HG03139 (cell line): Measurements from ENCODE around the gene PSMA5.
A peak's percentile ranks its signal among the peaks of the same experiment; 100 is the strongest.
"Not testable (repeated sequence)": the region's sequence is repeated elsewhere in the genome, so short reads cannot be mapped to it uniquely, and the experiment has no call there.

ENCODE experiments used
- ATAC-seq: cut with Tn5 transposase; IDR thresholded peaks from one replicate; pipeline ENCODE4 v1.9.1; 2021; ENCODE audit not compliant: unreplicated experiment

Gene PSMA5

DNA sequence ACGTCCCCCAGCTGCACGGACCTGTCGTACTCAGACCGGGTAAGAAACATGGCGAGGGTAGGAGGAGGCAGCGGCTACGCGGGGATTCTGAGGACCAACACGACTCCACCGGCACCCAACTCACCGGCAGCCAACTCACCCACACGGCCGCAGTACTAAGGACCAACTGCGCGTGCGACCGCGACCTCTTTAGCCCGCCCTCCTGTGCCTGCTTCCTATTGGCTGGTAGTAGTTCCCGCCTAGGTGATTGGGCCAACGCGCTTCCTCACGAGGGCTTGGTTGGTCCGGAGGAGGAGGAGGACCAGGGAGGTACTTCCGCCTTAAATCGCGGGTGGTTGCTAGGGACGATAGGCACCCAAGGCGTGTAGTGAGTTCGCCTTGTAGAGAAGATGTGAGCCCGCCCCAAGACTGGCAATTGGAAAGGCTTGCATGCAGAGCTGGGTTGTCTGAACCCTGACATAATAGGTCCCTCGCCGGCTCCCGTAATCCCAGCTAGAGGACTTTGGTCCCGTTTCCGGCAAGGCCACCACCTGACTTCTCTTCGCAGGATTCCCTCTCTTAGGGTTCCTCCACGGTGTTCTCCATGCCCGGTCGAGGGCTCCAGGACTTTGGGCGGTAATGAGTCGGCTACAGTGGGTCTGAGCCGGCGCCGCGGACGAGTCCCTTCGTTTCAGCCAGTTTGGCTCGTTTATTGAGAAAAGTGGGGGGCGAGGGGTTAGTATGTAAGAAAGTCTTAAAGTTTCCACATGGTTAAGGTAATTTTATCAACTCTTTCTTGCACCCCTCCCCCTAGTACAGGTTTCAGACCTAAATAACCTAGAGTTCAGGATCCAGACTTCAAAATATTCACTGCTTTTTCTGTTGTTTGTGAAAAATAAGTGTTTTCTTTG, at the start of gene PSMA5:
PSMA5 (minus strand) TSS at position 168 of the 890 bp plus-strand sequence; CDS start at position 50, 118 bp downstream.
- peak; percentile 95 for ATAC-seq

DNA sequence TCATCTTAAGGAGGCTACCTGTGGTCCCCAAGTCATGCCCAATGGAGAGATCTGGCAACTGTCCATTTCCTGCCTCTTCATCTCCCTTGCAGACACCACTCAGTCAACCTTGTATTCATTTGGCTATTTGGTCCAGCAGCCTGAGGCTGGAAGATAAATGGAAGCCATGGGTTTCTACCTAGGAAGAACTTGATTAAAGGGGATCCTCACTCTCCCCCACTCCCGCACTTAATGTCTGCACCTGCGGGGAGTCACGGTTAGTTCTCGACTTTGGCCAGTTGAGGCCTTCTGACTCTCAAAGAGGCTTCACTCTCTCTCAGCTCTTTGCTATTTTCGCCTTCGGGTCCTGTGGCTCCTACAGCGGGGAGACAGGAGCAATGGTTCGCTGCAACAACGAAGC, 49.0 kb upstream of the PSMA5 start:
- no peak for ATAC-seq

DNA sequence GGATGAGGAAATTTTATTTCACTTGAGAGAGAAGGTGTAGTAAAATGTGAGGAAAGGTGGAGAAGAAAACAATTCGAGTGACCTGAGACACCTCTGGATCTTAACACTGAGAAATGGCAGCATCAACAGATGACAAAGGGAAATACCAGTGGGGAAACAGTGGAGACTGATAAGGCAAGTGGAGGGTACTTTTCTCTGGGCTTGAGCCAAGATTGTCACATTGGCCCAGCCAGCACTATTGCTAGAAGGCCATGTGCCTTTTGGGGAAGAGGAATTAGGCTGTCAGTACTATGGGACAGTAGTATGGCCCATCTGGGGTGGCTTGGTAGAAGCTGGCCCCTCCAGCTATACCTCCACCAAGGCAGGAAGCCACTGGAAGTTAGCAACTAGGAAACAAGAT, 48.4 kb upstream of the PSMA5 start:
- no peak for ATAC-seq

DNA sequence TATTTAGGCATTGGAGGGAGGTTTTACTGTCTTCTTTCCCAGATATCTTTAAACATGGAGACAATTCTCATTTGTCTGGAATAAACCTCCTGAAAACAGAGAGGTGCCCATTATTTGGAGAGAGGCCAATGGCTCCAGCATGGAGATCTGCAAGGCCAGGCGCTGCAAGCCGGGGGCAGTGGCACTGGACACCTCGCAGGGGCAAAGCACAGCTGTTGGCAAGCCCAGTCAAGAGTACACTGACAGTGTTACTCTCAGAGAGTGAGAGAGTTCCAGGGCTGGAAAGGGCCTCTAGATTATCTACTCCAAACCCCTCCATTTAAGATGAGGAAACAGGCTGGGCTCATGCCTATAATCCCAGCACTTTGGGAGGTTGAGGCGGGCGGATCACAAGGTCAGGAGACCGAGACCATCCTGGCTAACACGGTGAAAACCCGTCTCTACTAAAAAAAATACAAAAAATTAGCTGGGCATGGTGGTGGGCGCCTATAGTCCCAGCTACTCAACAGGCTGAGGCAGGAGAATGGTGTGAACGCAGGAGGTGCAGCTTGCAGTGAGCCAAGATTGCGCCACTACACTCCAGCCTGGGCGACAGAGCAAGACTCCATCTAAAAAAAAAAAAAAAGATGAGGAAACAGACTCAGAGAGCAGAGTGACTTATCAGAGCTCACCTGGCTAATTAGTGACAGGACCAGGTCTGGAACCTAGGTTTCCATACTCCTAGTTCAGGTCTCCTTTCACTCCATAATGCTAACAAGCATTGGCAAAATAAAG, 47.2 kb upstream of the PSMA5 start:
- ATAC-seq: not testable (repeated sequence)

DNA sequence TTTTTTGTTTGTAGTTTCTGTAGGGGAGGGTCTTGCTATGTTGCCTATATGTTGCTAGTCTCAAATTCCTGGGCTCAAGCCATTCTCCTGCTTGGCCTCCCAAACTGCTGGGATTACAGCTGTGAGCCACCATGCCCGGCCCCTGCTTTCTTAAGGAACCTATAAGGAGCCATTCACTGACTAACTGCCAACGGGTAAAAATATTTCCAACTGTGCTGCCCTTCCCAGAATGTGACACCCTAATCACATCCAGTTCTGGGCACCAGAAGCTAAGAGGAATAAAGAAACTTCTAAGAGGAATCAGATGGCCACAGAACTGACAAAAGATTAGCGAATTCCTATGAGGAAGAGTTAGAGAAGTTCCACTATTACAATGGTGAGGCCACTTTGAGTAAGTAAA, 46.5 kb upstream of the PSMA5 start:
- ATAC-seq: no peak

DNA sequence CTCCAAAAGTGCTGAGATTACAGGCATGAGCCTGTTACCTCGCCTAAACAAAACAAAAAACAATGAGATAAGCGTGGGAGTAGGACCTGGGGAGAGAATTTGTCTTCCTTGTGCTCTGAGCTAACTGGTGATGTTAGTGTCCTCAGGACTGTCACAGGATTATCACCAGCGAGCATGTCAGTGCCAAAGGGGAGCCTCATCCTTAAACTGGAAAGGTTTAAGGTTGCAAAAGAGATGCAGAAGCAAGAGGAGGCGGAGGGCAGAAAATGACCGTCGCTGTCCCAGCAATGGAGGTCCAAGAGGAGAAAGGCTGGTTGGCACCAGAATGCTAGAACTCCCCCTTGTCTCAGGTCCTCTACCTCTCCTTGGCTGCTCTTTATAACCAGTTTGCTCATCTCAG, 44.0 kb upstream of the PSMA5 start:
- no peak for ATAC-seq

DNA sequence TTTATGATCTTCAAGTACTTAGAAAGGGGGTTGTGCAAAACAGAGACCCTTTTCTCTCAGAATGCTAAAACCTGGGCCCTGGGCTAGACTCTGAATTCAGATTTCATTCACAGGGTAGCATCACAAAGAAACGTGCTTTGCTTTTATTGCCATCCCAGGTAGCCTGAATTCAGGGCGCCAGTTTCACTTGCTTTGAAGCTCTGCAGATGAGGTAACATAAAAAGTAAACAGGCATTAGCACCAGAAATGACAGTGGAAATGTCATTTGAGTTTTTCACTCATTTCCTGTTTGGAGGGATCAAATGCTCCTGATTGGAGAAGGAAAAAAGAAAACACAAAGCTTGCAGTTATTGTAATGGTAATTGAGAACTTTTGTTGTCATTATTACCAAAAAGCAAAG, 42.7 kb upstream of the PSMA5 start:
- no peak for ATAC-seq

DNA sequence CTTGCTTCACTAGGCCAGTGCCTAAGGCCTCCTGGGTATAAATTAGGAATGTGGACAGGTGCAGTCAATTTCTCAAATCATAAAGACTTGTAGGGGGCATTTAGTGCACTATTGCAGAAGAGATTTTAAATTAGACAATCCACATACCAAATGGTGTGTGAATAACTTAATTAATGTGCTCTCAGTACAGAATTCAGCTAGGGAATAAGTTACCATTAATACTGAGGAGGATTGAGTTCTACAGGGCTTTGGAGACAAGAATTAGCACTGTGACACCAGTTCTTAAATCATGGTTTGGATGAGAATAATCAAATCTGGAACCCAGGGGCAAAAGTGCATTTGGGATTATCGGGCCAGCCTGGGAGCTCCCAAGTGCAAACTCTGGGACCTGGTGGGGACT, 41.8 kb upstream of the PSMA5 start:
- no peak for ATAC-seq

DNA sequence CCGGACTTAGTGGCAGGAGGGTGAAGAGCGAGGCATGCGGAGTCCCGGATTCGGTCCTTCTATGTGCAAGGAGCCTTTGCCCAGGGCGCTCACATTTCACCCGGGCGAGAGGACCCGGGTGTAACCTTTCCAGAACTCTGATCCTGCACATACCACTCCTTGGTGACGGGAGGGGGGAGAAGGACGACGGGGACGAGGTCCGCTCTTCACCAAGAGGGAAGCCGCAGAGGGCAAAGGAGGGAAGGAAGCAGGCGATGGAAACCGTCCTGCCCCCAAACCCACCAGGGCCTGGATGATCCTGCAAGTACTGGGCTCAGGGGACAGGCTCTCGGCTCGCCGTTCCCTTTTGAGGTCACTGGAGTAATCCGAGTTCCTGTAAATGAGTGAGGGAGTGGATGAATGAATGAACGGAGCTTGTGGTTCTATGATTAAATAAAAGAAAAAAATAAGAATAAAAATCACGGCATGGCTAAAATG, 41.1 kb upstream of the PSMA5 start:
- no peak for ATAC-seq

DNA sequence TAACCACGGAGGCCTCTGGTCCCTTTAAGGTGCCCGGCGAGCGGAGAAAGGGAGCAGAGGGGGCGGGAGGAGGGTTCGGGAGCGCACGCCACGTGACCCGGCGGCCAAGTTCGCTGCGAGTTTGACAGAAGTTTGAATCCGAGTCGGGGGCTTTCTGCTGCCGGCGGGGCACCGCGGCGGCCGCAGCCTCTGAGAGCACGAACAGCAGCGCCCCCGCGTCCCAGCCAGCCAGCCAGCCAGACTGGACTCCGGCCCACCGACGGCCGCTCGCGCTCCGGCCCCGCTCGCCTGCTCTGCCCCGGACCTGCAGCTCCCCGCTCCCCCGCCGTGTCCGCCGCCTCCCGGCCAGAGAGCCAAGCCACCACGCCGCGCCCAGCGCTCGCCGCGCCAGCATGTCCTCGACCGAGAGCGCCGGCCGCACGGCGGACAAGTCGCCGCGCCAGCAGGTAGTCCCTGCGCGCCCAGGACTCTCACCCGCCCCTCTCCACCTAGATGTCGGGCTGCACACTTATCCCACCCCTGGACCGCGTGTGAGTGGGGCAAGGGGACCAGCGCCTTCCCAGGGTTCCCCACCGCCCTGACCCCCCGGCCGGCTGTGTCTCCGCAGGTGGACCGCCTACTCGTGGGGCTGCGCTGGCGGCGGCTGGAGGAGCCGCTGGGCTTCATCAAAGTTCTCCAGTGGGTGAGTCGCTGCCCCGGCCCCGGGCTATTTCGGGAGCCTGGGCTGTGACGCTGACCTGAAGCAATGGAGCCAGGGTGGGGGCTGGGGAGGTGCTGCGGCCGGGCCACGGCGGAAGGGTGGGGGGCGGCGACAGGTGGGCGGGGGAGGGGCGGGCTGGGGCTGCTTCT, 40.4 kb upstream of the PSMA5 start, which contains the start of gene SYPL2:
SYPL2 (plus strand) TSS at position 95 of the 849 bp plus-strand sequence; CDS start at position 393, 298 bp downstream.
- ATAC-seq: no peak

DNA sequence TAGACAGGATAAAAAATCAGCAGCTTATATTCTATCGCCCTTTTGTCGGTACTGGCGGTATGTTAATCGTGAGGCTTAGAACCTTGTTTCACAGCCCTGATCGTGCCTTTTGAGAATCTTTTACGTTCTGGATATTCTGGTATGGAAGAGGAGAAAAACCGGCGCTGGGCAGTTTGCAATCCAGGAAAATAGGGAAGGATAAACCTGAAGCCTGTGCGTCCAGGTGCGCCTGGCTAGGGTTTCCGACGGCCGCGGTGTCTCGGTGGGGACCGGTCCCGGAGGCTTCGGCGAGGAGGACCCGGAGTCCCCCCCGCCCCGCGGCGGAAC, 39.8 kb upstream of the PSMA5 start:
- ATAC-seq: no peak

DNA sequence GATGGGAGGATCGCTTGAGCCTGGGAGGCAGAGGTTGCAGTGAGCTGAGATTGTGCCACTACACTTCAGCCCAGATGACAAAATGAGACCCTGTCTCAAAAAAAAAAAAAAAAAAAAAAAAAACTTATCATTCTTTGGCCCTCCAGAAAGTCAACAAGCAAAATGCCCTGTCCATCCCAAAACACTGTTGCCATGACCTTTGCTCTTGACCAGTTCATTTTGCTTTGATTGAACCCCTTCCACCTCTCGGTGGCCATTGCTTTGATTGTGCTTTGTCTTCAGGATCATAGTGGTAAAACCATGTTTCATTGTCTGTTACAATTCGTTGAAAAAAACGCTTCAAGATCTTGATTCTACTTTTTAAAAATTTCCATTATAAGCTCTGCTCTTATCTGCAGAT, 31.6 kb upstream of the PSMA5 start:
- ATAC-seq: no peak

DNA sequence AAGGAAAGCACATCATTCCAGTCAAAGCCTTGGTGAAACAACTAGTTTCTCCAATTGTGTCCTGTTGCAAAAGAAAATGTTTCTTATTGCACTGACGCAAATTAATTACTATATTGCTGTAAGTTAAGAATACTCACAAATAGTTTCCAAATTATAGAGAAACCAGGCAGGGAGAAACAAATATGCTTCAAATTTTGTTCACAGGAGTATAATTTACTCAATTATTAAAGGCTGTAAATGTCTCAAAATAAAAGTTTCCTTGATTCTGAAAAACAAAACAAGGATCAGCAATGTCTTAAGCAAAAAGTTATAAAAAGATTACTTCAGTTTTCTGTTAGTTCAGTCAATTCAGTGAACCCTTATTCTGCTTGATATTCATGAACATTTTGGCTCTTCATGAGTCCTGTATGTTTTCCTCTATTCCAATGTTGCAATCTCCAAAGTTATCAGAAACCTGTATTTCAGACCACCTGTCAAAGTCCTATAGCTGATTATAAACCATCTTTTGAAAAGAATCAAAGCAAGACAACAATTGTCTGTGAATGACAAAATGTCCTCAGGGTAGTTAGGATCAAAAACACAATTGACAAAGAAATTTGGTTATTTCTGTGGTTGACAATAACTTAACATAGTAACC, 28.4 kb upstream of the PSMA5 start:
- ATAC-seq: no peak

DNA sequence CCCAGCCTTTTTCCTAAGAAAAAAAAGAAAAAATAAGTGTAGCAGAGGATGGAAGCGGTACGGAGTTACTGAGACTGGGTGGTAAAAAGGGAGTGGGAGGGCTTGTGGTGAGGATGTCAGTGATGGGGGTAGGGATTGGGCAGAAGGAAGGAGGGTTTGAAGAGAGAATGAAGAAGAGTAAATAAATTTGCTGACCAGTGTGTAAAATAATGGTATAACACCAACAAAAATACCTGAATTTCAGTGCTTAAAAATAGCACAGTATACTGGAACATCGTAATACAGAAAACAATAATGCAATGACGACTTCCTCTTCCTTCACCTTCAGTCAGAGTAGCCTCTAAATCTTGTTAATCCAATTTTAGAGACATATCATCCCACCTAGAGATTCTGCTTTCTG, 21.3 kb upstream of the PSMA5 start:
- no peak for ATAC-seq

DNA sequence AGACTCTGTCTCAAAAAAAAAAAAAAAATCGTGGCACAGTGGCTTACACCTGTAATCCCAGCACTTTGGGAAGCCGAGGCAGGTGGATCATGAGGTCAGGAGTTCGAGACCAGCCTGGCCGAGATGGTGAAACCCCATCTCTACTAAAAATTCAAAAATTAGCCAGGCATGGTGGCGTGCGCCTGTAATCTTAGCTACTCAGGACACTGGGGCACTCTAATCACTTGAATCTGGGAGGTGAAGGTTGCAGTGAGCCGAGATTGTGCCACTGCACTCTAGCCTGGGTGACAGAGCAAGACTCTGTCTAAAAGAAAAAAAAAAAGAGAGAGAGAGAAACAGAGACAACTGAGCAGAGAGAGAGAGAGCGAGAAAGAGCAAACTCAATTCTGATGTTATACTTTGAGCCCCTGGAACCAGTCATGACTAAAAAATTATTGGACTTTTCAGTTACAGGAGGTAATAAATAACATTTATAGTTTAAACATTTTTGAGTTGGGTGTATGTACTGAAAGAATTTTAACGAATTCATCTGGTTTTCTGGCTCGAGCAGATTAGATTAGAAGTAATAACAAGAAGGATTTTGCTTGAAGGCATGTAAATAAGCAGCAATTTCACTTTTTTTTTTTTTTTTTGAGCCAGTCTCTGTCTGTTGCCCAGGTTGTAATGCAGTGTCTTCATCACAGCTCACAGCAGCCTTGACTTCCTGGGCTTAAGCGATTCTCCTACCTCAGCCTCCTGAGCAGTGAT, 19.9 kb upstream of the PSMA5 start:
- not testable (repeated sequence) for ATAC-seq

DNA sequence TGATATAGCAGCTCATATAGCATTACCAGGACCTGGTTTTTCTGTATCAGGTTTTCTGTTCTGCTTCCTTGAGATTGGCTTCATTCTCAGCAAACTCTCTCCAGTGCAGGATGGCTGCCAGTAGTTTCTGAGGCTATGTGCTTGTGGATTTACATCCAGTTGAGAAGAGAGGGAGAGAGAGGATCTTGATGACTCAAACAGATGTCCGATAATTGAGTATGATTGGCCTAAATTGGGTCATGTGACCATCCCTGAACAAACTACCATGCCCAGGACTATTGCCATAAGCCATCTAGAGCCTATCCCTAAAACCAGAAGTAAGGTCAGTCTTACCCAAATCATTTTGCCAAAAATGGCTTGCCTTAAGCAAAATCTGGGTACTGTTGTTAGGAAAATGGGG, 18.1 kb upstream of the PSMA5 start:
- ATAC-seq: no peak

DNA sequence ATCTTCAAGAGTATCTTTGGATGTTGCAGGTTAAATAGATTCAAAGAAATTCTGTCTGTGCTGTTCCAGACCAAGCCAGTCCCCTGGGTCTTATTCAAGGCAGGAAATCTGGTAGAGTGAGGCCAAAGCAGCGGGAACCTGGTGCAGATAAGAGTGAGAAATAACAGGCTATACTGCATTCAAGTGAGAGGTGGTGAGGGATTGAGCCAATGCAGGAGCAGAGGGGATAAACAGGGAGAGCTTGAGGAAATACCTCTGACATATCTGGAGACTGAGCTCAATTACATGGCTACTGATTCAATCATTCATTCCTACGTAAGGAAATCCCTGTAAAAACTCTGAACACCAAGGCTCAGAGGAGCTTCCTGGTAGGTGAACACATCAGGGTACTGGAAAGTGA, 17.2 kb upstream of the PSMA5 start:
- ATAC-seq: no peak

DNA sequence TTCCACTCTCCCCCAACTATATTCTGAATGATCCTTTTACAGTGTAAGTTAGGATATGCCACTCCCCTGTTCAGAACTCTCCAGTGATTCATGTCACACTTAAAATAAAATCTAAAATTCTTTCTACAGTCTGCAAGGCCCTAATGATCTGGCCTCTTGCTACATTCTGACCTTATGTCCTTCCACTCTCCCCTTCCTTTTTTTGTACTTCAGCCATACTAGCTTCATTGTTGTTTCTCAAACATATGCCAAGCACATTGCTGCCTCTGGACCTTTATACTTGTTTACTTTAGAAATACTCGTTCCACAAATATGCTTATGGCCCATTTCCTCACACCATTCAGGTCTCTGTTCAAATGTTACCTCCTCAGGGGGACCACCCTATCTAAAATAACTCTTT, 14.8 kb upstream of the PSMA5 start:
- ATAC-seq: no peak

DNA sequence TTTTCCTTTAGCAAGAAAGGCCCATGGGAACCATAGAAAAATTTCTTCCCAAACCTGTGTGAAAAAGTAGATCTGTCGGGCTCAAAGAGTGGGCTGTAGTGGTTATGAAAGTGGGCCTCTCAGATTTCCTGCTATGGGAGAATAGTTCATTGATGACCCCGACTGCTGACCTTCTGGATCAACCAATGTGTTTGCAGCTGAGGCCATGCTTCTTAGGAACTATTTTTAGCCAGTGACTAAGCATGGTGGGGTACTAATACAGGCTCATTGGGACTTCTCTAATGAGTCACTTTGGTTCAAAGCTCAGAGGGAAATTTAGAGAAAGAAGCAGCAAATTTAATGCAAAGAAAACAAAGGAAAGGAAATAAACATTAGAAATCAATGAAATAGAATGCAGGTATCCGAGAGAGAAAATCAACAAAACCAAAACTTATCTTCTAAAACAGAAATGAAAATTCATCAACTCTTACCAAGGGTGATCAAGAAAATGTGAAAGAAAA, 12.6 kb upstream of the PSMA5 start:
- no peak for ATAC-seq

DNA sequence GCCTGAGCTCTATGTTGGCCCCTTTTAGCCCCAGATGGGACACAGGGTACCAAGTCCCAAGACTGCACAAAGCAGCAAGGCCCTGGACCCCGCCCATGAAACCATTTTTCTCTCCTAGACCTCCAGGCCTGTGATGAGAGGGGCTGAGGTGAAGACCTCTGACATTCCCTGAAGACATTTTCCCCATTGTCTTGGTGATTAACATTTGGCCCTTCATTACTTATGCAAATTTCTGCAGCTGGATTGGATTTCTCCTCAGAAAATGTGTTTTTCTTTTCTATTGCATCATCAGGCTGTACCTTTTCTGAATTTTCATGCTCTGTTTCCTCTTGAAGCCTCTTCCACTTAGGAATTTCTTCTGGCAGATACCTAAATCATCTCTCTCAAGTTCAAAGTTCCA, 8.2 kb upstream of the PSMA5 start:
- ATAC-seq: no peak
